H1 (cell line): ENCODE measurements around the gene MRPL36. TPM values are rescaled to one million over a fixed set of nuclear protein-coding genes. Genes with fewer than 3 reads are reported as not detected.

Experiments used
- ATF3 ChIP-seq: IDR thresholded peaks from 2 replicates; pipeline ENCODE4 v1.6.1; 2011; ENCODE audit warnings: low read depth, mild to moderate bottlenecking, low read length; ENCODE audit not compliant: insufficient read depth
- polyA plus RNA-seq, 7 experiments: library from polyadenylated mRNA; depleted of rRNA in 3 of 7; stranded (reverse) in 5 of 7; unstranded in 2 of 7; fragments of >200 nt in 5 of 7; fragments of 200-250 nt in 2 of 7; gene quantifications; 1 replicate in 5 of 7; 2 replicates in 1 of 7; 4 replicates in 1 of 7; pipeline versions ENCODE4 v1.2.1 to v1.2.3, GENCODE V29; 2011 to 2013; ENCODE audit warnings: missing spikeins in 2 of 7, mixed read lengths in 2 of 7
- total RNA-seq: library from RNA; stranded (reverse); fragmentation: NEBNext Ultra II Directional; extraction: Animal tissue kit (Norgen Biotek cat#: 25700); gene quantifications from 2 replicates; pipeline ENCODE4 v1.2.1, GENCODE V29; 2021

MRPL36 gene
- total and polyA plus RNA-seq, 2 of the 8 experiments (the other 6 are each of a cell fraction or from before 2014, with no cell fraction given): 56.3 to 81.5 TPM

GRCh38 chr5:1806199-1806598 lies 6.6 kb upstream of the MRPL36 start (continued):
- TF ChIP-seq ATF3: no peak
